Stomach (tissue), 9 donors: ENCODE data around the gene ATG13. TPM values are rescaled to one million over a fixed set of nuclear protein-coding genes. Genes with fewer than 3 reads are reported as not detected.

Experiments used
- DNase-seq, 2 donors: peaks; one replicate each; pipeline versions ENCODE4 v3.0.0 to v3.0.0-alpha.2; 2013 to 2019
- H3K27ac ChIP-seq, 5 donors: fragments of 200-600 bp in 4 of 5; sonication (generic) in 4 of 5; one replicate each; pipeline ENCODE4 v1.5.1; 2013 to 2019; ENCODE audit warnings: mild to moderate bottlenecking in 1 of 5, moderate library complexity in 1 of 5
- H3K27me3 ChIP-seq, 3 donors: fragments of 200-600 bp; sonication (generic); one replicate each; pipeline ENCODE4 v1.5.1; 2017 to 2019; ENCODE audit warnings: mixed run types in 1 of 3
- H3K36me3 ChIP-seq, 4 donors: fragments of 200-600 bp; sonication (generic); 1 replicate in 3 of 4; 2 replicates in 1 of 4; pipeline ENCODE4 v1.5.1; 2016 to 2019
- H3K4me1 ChIP-seq, 4 donors: fragments of 200-600 bp; sonication (generic); one replicate each; pipeline ENCODE4 v1.5.1; 2016 to 2019
- H3K4me3 ChIP-seq, 4 donors: fragments of 200-600 bp; sonication (generic) in 3 of 4; one replicate each; pipeline ENCODE4 v1.5.1; 2016 to 2019; ENCODE audit warnings: mild to moderate bottlenecking in 1 of 4
- H3K9me3 ChIP-seq, 4 donors: fragments of 200-600 bp; sonication (generic); one replicate each; pipeline ENCODE4 v1.5.1; 2016 to 2019
- CTCF ChIP-seq, 7 experiments: fragments of 450-650 bp in 4 of 7; fragments of 200-600 bp in 3 of 7; sonication (generic) in 3 of 7; IDR thresholded peaks; one replicate each; pipeline ENCODE4 v1.5.1; 2016 to 2019; ENCODE audit warnings: antibody characterized with exemption in 7 of 7, control low read depth in 2 of 7, mild to moderate bottlenecking in 1 of 7
- EP300 ChIP-seq: sonication (generic); formaldehyde crosslinking; IDR thresholded peaks from one replicate; pipeline ENCODE4 v1.6.1; 2017; ENCODE audit warnings: antibody characterized with exemption
- POLR2A ChIP-seq, 4 donors: fragments of 450-650 bp; IDR thresholded peaks; one replicate each; pipeline ENCODE4 v1.6.1; 2016; ENCODE audit warnings: antibody characterized with exemption in 4 of 4, control low read depth in 2 of 4, mild to moderate bottlenecking in 1 of 4, moderate library complexity in 1 of 4
- POLR2AphosphoS5 ChIP-seq, 3 donors: sonication (generic); formaldehyde crosslinking; IDR thresholded peaks; one replicate each; pipeline ENCODE4 v1.6.1; 2016; ENCODE audit warnings: antibody characterized with exemption in 3 of 3
- WGBS, 5 donors: extraction: QIAGEN DNeasy Blood & Tissue Kit in 3 of 5; methylation state at CpG; one replicate each; pipeline versions ENCODE4 v1.1.5 to v1.1.7; 2013 to 2018; 5-methylcytosine and 5-hydroxymethylcytosine counted together
- intact Hi-C: fragments of 100-400 bp; cut with DNase I; formaldehyde crosslinking; loops from one replicate; pipeline ENCODE4 v1.15.1; 2023; ENCODE audit warnings: low total_unique reads
- polyA plus RNA-seq, 3 donors: library from polyadenylated mRNA; stranded (reverse); fragments of 200-250 nt; gene quantifications; one replicate each; pipeline ENCODE4 v1.2.3, GENCODE V29; 2013
- total RNA-seq, 5 donors: library from RNA; depleted of rRNA; stranded (reverse); fragments of >200 nt; gene quantifications; one replicate each; pipeline versions ENCODE4 v1.1.0 to v1.2.3, GENCODE V29; 2014 to 2016
- donor health status: healthy with polysubstance abuse.
- donor health status: Bipolar disorder and iron deficiency.
- donor health status: healthy.

Gene ATG13
- total and polyA plus RNA-seq, 8 donors = 17.3 to 286 (median 104) TPM

GRCh38 chr11:46637546-46637945, 20.2 kb downstream of the ATG13 start:
- Histone ChIP-seq H3K27ac (no peak overlapping the region), H3K4me1 (peaks cover 0 to 27% (median 6%) of the 10 kb centered on the region in 4 donors), H3K27me3 (no peaks in the 10 kb centered on the region), H3K4me3 (no peak overlapping the region), H3K36me3 (peaks cover 14 to 59% (median 40%) of the 10 kb centered on the region in 4 donors), H3K9me3 (no peaks in the 10 kb centered on the region)
- intact Hi-C loops = no loop called here
- WGBS, 5 donors = 92 to 98% (median 96%) methylated on average over 5 of the region's 5 CpGs
- no peak for TF ChIP-seq POLR2A (IDR thresholded peaks at IDR 0.05)
- no peak for TF ChIP-seq POLR2AphosphoS5 (IDR thresholded peaks at IDR 0.05)
- TF ChIP-seq CTCF (IDR thresholded peaks at IDR 0.05) = no peak
- TF ChIP-seq EP300 = no peak
- DNase-seq = no peak

- TF ChIP-seq EP300 (no peak), POLR2A (IDR thresholded peaks at IDR 0.05) (no peak), POLR2AphosphoS5 (IDR thresholded peaks at IDR 0.05) (no peak), CTCF (IDR thresholded peaks at IDR 0.05) (no peak)
- intact Hi-C loops = no loop called here
- peaks cover 13 to 61% (median 33%) of the 10 kb centered on the region in 4 donors for H3K36me3 ChIP-seq
- no peak for DNase-seq
- H3K4me1 ChIP-seq = peaks cover 0 to 25% (median 6%) of the 10 kb centered on the region in 4 donors
- no peaks in the 10 kb centered on the region for H3K9me3 ChIP-seq
- H3K27me3 ChIP-seq = no peaks in the 10 kb centered on the region
- H3K4me3 ChIP-seq = no peak overlapping the region
- no peak overlapping the region for H3K27ac ChIP-seq
- WGBS, 5 donors = 91 to 99% (median 94%) methylated on average over 7 of the region's 7 CpGs
Measured at GRCh38 chr11:46639197-46639839, 22.0 kb downstream of the ATG13 start.

GRCh38 chr11:46640036-46640788, 22.9 kb downstream of the ATG13 start:
- no peaks in the 10 kb centered on the region for H3K9me3 ChIP-seq
- 68 to 90% (median 82%) methylated on average over 6 of the region's 6 CpGs for WGBS, 5 donors
- H3K36me3 ChIP-seq = peaks cover 16 to 70% (median 41%) of the 10 kb centered on the region in 4 donors
- no peaks in the 10 kb centered on the region for H3K27me3 ChIP-seq
- intact Hi-C loops = no loop called here
- H3K27ac ChIP-seq = peak overlapping the region in 1 of 5 donors; percentile 20
- DNase-seq = peak in 1 of 2 donors; percentile 41
- no peak for TF ChIP-seq CTCF (IDR thresholded peaks at IDR 0.05)
- no peak for TF ChIP-seq POLR2A (IDR thresholded peaks at IDR 0.05)
- TF ChIP-seq POLR2AphosphoS5 (IDR thresholded peaks at IDR 0.05) = no peak
- TF ChIP-seq EP300 = no peak
- no peak overlapping the region for H3K4me3 ChIP-seq
- H3K4me1 ChIP-seq = peaks cover 0 to 19% (median 6%) of the 10 kb centered on the region in 4 donors

GRCh38 chr11:46641639-46642038, 24.3 kb downstream of the ATG13 start:
- intact Hi-C loops = no loop called here
- TF ChIP-seq POLR2A (IDR thresholded peaks at IDR 0.05) (no peak), POLR2AphosphoS5 (IDR thresholded peaks at IDR 0.05) (no peak), CTCF (IDR thresholded peaks at IDR 0.05) (no peak), EP300 (no peak)
- peaks cover 28 to 72% (median 50%) of the 10 kb centered on the region in 4 donors for H3K36me3 ChIP-seq
- H3K9me3 ChIP-seq = no peaks in the 10 kb centered on the region
- no peak for DNase-seq
- WGBS, 5 donors = 87 to 93% (median 88%) methylated on average over 3 of the region's 3 CpGs
- no peak overlapping the region for H3K27ac ChIP-seq
- peaks cover 0 to 19% (median 6%) of the 10 kb centered on the region in 4 donors for H3K4me1 ChIP-seq
- no peak overlapping the region for H3K4me3 ChIP-seq
- H3K27me3 ChIP-seq = no peaks in the 10 kb centered on the region
